CD14-positive monocyte (primary cell): ENCODE data around the gene SIDT2. TPM values are rescaled to one million over a fixed set of nuclear protein-coding genes. Genes with fewer than 3 reads are reported as not detected.
A peak's percentile ranks its signal among the peaks of the same experiment; 100 is the strongest.

Source experiments
- DNase-seq, 3 donors: peaks; one replicate each; pipeline ENCODE4 v3.0.0-alpha.2; 2011 to 2022
- H2AFZ ChIP-seq: 2 replicates; pipeline ENCODE4 v1.6.0; 2012; ENCODE audit warnings: mild to moderate bottlenecking, low read depth, low read length, inconsistent platforms; ENCODE audit not compliant: insufficient read depth, poor library complexity, severe bottlenecking
- H3K27ac ChIP-seq, 2 donors: 1 replicate in 1 of 2; 2 replicates in 1 of 2; pipeline ENCODE4 v1.5.1; 2012 to 2013; ENCODE audit warnings: low read length in 2 of 2, control low read depth in 1 of 2, inconsistent platforms in 1 of 2, low read depth in 1 of 2, mild to moderate bottlenecking in 1 of 2
- H3K27me3 ChIP-seq, 2 donors: one replicate each; pipeline versions ENCODE4 v1.6.0 to v1.6.1; 2011 to 2013; ENCODE audit warnings: low read length in 2 of 2; ENCODE audit not compliant: control insufficient read depth in 2 of 2, insufficient read depth in 2 of 2
- H3K36me3 ChIP-seq, 2 donors: replicated peaks in 1 of 2; 1 replicate in 1 of 2; 2 replicates in 1 of 2; pipeline versions ENCODE4 v1.5.1 to v1.6.1; 2012 to 2013; ENCODE audit warnings: low read length in 2 of 2, control low read depth in 1 of 2, inconsistent platforms in 1 of 2, mild to moderate bottlenecking in 1 of 2; ENCODE audit not compliant: insufficient read depth in 2 of 2, control insufficient read depth in 1 of 2
- H3K4me1 ChIP-seq, 2 donors: 1 replicate in 1 of 2; 2 replicates in 1 of 2; pipeline versions ENCODE4 v1.5.1 to v1.6.1; 2012 to 2013; ENCODE audit warnings: low read length in 2 of 2, control low read depth in 1 of 2, inconsistent platforms in 1 of 2, mild to moderate bottlenecking in 1 of 2, moderate library complexity in 1 of 2; ENCODE audit not compliant: insufficient read depth in 2 of 2, control insufficient read depth in 1 of 2
- H3K4me2 ChIP-seq: replicated peaks from 2 replicates; pipeline ENCODE3; 2012; ENCODE audit warnings: low read length, moderate library complexity, mild to moderate bottlenecking; ENCODE audit not compliant: poor library complexity, severe bottlenecking; ENCODE audit errors: extremely low read depth
- H3K4me3 ChIP-seq, 3 experiments: fragments of 200-600 bp in 1 of 3; sonication (generic) in 1 of 3; replicated peaks in 1 of 3; 1 replicate in 2 of 3; 2 replicates in 1 of 3; pipeline ENCODE4 v1.5.1; 2011 to 2013; ENCODE audit warnings: low read length in 3 of 3, mild to moderate bottlenecking in 3 of 3, control low read depth in 2 of 3, low read depth in 2 of 3, inconsistent platforms in 1 of 3, moderate library complexity in 1 of 3
- H3K79me2 ChIP-seq: 2 replicates; pipeline ENCODE4 v1.6.0; 2012; ENCODE audit warnings: mild to moderate bottlenecking, control low read depth, inconsistent platforms, low read length, moderate library complexity; ENCODE audit not compliant: insufficient read depth
- H3K9ac ChIP-seq: 2 replicates; pipeline ENCODE4 v1.6.0; 2017; ENCODE audit warnings: low read length, mild to moderate bottlenecking; ENCODE audit not compliant: insufficient read depth, poor library complexity, severe bottlenecking
- H3K9me3 ChIP-seq, 2 donors: replicated peaks in 1 of 2; 1 replicate in 1 of 2; 2 replicates in 1 of 2; pipeline versions ENCODE4 v1.5.1 to v1.6.1; 2012 to 2013; ENCODE audit warnings: low read length in 2 of 2, control low read depth in 1 of 2; ENCODE audit not compliant: control insufficient read depth in 1 of 2, insufficient read depth in 1 of 2
- H4K20me1 ChIP-seq: 2 replicates; pipeline ENCODE4 v1.6.0; 2012; ENCODE audit warnings: mild to moderate bottlenecking, low read length, control low read depth, moderate library complexity; ENCODE audit not compliant: insufficient read depth
- H3K27ac Mint-ChIP-seq, 7 donors: one replicate each; pipeline ENCODE4 v1.8.0; 2020; ENCODE audit warnings: mild to moderate bottlenecking in 7 of 7, mixed read lengths in 7 of 7, moderate library complexity in 6 of 7, inconsistent platforms in 2 of 7
- H3K27me3 Mint-ChIP-seq, 3 donors: one replicate each; pipeline ENCODE4 v1.8.0; 2021 to 2022; ENCODE audit warnings: low read depth in 3 of 3, mild to moderate bottlenecking in 3 of 3, mixed read lengths in 3 of 3, moderate library complexity in 3 of 3, inconsistent platforms in 1 of 3
- H3K36me3 Mint-ChIP-seq, 2 donors: one replicate each; pipeline ENCODE4 v1.8.0; 2020; ENCODE audit warnings: mixed read lengths in 2 of 2, inconsistent platforms in 1 of 2, mild to moderate bottlenecking in 1 of 2
- H3K4me1 Mint-ChIP-seq: one replicate; pipeline ENCODE4 v1.8.0; 2020; ENCODE audit warnings: mild to moderate bottlenecking, mixed read lengths
- H3K4me3 Mint-ChIP-seq, 2 donors: one replicate each; pipeline ENCODE4 v1.8.0; 2020; ENCODE audit warnings: mild to moderate bottlenecking in 2 of 2, mixed read lengths in 2 of 2, moderate library complexity in 1 of 2
- H3K9me3 Mint-ChIP-seq, 7 donors: one replicate each; pipeline ENCODE4 v1.8.0; 2020 to 2022; ENCODE audit warnings: mixed read lengths in 7 of 7, mild to moderate bottlenecking in 6 of 7, moderate library complexity in 6 of 7, inconsistent platforms in 2 of 7
- CTCF ChIP-seq: fragments of 200-600 bp; IDR thresholded peaks from one replicate; pipeline ENCODE4 v1.8.0; 2022; ENCODE audit warnings: antibody characterized with exemption, mild to moderate bottlenecking
- WGBS: methylation state at CpG from one replicate; pipeline ENCODE4 v1.1.5; 2013; ENCODE audit warnings: missing lambda C conversion rate; ENCODE audit not compliant: insufficient coverage; 5-methylcytosine and 5-hydroxymethylcytosine counted together
- intact Hi-C, 2 donors: fragments of 100-400 bp; cut with micrococcal nuclease; formaldehyde crosslinking; loops; one replicate each; pipeline versions ENCODE4 v1.15.0 to v1.15.1; 2023
- polyA plus RNA-seq, 3 donors: library from polyadenylated mRNA; depleted of rRNA in 1 of 3; unstranded in 2 of 3; stranded (reverse) in 1 of 3; fragments of 300-500 nt in 2 of 3; fragments of >200 nt in 1 of 3; fragmentation: Illumina TruSeq in 2 of 3; gene quantifications; 1 replicate in 2 of 3; 2 replicates in 1 of 3; pipeline ENCODE4 v1.2.3, GENCODE V29; 2012 to 2021

SIDT2 gene
- polyA plus RNA-seq, 3 donors: 21.8 to 177 (median 41.8) TPM

- peak within 1 kb of the TSS in 1 of 2 donors; percentile 16 for H3K4me3 Mint-ChIP-seq
- Histone ChIP-seq H3K36me3 (peaks cover 39 to 60% of the 10 kb centered on the region in 2 donors), H4K20me1 (peaks cover 12% of the 10 kb centered on the region), H3K9ac (no peak within 1 kb of the TSS), H3K9me3 (no peaks in the 10 kb centered on the region), H3K4me3 (no peak within 1 kb of the TSS), H3K27me3 (no peaks in the 10 kb centered on the region), H3K4me2 (no peak within 1 kb of the TSS), H2AFZ (no peak within 1 kb of the TSS), H3K79me2 (no peaks in the 10 kb centered on the region), H3K27ac (no peak within 1 kb of the TSS), H3K4me1 (peaks cover 18 to 26% of the 10 kb centered on the region in 2 donors)
- peaks cover 54 to 66% of the 10 kb centered on the region in 2 donors for H3K36me3 Mint-ChIP-seq
- DNase-seq: no peak
- H3K4me1 Mint-ChIP-seq: peaks cover 35% of the 10 kb centered on the region
- H3K9me3 Mint-ChIP-seq: peaks cover 0 to 3% (median 0%) of the 10 kb centered on the region in 7 donors
- H3K27ac Mint-ChIP-seq: peak within 1 kb of the TSS in 3 of 7 donors; percentile 6 to 45 (median 32)
- peaks cover 3 to 7% (median 6%) of the 10 kb centered on the region in 3 donors for H3K27me3 Mint-ChIP-seq
- TF ChIP-seq CTCF: no peak
- intact Hi-C loops: no loop called here
- 67% methylated on average over 14 of the region's 34 CpGs for WGBS
Observed at GRCh38 chr11:117199053-117199915, 20.7 kb downstream of the SIDT2 start, which contains the start of gene TAGLN. Gene TAGLN, plus strand, starts transcription at chr11:117199370. Its CDS starts 3,644 bp downstream, at chr11:117203014.

- H3K4me1 ChIP-seq: peaks cover 9 to 17% of the 10 kb centered on the region in 2 donors
- no peak for TF ChIP-seq CTCF
- H3K9me3 Mint-ChIP-seq: peaks cover 0 to 3% (median 0%) of the 10 kb centered on the region in 7 donors
- no peaks in the 10 kb centered on the region for H3K27me3 ChIP-seq
- peaks cover 27% of the 10 kb centered on the region for H3K4me1 Mint-ChIP-seq
- no peak overlapping the region for H3K4me3 Mint-ChIP-seq
- no peak overlapping the region for H3K27ac ChIP-seq
- H3K27ac Mint-ChIP-seq: peak overlapping the region in 2 of 7 donors; percentile 45 to 71
- H3K4me3 ChIP-seq: no peak overlapping the region
- H4K20me1 ChIP-seq: peaks cover 12% of the 10 kb centered on the region
- H3K27me3 Mint-ChIP-seq: peaks cover 3 to 7% (median 6%) of the 10 kb centered on the region in 3 donors
- H2AFZ ChIP-seq: no peak overlapping the region
- no peak overlapping the region for H3K9ac ChIP-seq
- H3K79me2 ChIP-seq: no peaks in the 10 kb centered on the region
- DNase-seq: no peak
- WGBS: 79% methylated on average over 8 of the region's 13 CpGs
- no peak overlapping the region for H3K4me2 ChIP-seq
- intact Hi-C loops: no loop called here
- no peaks in the 10 kb centered on the region for H3K9me3 ChIP-seq
- H3K36me3 ChIP-seq: peaks cover 46 to 62% of the 10 kb centered on the region in 2 donors
- peaks cover 57 to 67% of the 10 kb centered on the region in 2 donors for H3K36me3 Mint-ChIP-seq
Observed at GRCh38 chr11:117199916-117200812, 21.6 kb downstream of the SIDT2 start.
